D721Med (cell line): ENCODE data around the gene POSTN.
"Not testable (repeated sequence)": the region's sequence is repeated elsewhere in the genome, so short reads cannot be mapped to it uniquely, and the experiment has no call there.

Experiments
- DNase-seq: peaks from one replicate; pipeline ENCODE4 v3.0.0; 2011; ENCODE audit warnings: low spot score; ENCODE audit not compliant: insufficient read length
- FAIRE-seq: peaks from 2 replicates; lab custom pipeline; 2011; peaks lifted over from hg19 to GRCh38; lab: Jason Lieb, UNC
- TF ChIP-seq, protein P1 (sequence below): IDR thresholded peaks from 2 replicates; pipeline ENCODE4 v1.5.1; 2012; ENCODE audit warnings: mild to moderate bottlenecking, control low read depth; ENCODE audit not compliant: insufficient read depth; ENCODE audit errors: missing control alignments

Gene POSTN

DNA sequence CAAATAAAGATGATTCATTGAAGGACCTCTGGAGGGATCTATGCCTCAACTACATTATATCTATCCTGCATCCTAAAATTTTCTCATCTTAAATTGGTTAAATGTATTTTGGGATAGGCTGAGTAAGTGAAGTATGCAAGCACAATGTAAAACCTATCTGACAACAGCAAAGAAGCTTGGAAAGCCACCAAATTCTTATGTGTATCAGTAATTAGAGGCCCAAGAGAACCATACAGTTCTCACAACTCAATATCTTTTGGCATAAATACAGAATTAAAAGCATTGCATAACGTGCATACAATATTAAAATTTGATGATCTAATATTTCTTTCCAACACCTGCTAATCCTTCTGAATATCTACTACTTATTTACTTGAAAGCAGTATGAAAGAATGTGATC, 13.0 kb downstream of the POSTN start:
- no peak for FAIRE-seq
- DNase-seq = no peak
- TF ChIP-seq, protein P1, sequence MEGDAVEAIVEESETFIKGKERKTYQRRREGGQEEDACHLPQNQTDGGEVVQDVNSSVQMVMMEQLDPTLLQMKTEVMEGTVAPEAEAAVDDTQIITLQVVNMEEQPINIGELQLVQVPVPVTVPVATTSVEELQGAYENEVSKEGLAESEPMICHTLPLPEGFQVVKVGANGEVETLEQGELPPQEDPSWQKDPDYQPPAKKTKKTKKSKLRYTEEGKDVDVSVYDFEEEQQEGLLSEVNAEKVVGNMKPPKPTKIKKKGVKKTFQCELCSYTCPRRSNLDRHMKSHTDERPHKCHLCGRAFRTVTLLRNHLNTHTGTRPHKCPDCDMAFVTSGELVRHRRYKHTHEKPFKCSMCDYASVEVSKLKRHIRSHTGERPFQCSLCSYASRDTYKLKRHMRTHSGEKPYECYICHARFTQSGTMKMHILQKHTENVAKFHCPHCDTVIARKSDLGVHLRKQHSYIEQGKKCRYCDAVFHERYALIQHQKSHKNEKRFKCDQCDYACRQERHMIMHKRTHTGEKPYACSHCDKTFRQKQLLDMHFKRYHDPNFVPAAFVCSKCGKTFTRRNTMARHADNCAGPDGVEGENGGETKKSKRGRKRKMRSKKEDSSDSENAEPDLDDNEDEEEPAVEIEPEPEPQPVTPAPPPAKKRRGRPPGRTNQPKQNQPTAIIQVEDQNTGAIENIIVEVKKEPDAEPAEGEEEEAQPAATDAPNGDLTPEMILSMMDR = no peak

DNA sequence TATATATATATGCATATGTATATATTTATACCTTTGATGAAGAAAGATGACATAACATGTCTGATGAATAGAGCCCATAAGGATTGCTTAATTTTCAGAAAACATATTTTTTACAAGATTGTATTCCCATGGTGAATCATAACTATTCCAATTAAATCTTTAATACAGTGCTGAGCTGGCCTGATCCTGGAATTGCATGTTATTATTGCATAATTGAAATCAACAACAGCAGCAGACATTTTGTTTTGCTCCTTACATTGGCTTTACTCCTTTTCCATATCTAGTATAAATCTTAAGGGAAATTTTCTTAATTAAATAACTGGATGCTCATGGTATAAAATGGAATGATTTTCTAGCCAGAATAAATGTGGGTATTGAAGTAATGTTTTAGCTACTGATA, 22.0 kb downstream of the POSTN start:
- TF ChIP-seq, protein P1 = no peak
- no peak for FAIRE-seq
- DNase-seq = no peak

DNA sequence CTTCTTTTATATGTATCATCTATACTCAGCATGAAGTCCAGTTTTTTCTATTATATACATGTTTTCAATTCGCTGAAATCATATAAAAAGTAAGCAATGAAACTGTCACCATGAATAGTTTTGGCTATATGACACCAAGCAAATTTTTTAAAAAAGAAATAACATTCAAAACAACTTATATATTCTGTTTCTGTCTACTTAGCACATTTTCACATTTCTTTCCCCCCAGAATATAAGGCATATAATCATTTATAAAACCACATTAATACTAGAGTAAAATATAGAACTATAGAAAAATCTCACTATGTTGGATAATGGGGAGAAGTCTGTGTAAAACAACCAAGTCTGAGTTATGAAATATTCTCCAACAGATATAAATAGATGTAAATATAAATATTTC, 33.1 kb downstream of the POSTN start:
- TF ChIP-seq, protein P1 = no peak
- no peak for DNase-seq
- FAIRE-seq = no peak

DNA sequence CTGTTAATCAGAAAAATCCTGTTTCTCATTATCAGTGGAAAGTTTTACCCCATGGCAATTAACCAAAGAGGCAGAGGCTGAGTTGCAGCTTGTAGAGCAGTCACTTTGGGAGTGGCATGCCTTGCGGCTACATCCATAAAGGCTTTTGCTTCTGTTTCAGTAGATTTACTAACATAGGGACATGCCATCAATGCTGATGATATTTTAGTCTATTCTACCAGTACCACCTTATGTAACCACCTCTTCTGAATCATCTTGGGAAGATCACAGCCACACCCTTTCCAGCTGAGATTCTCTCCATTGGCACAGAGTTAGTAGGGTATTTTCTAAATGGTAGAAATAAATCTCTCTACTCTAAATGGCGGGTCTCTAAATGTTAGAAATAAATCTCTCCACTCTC, 37.5 kb downstream of the POSTN start:
- TF ChIP-seq, protein P1 = no peak
- DNase-seq = no peak
- no peak for FAIRE-seq

DNA sequence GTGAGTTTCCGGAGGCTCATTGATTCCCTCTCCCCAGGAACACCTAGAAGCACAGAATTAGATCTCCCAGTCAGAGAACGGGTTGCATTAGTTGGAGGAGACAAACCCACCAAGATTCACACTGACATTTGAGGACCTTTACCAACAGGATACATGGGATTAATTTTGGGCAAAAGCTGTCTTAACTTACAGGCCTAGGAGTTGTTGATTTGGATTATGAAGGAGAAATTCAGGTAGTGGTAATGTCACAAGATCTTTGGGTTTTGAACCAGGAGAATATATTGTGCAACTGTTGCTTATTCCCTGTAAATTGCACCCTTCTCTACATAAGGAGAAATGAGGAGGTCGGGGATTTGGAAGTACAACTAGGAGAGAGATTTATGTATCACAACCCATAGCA, 38.0 kb downstream of the POSTN start:
- TF ChIP-seq, protein P1 = no peak
- DNase-seq (no peak), FAIRE-seq (no peak)

DNA sequence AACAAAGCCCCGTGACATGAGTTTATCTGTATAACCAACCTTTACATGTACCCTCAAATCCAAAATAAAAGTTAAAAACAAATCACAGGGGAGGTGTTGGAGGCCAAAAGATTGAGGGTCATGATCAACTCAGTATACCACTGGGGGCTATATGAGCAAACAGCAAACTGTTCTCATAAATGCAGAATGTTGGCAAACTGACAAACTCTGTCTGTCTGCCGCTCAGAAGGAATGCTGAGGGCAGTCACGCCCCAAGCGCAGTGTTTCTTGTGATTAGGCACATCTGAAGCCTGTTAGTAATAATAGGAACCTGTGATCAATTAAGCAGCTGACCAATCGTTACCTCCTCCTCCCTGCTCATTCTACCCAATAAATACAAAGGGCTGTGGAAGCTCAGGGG, 39.8 kb downstream of the POSTN start:
- DNase-seq, FAIRE-seq: not testable (repeated sequence)

DNA sequence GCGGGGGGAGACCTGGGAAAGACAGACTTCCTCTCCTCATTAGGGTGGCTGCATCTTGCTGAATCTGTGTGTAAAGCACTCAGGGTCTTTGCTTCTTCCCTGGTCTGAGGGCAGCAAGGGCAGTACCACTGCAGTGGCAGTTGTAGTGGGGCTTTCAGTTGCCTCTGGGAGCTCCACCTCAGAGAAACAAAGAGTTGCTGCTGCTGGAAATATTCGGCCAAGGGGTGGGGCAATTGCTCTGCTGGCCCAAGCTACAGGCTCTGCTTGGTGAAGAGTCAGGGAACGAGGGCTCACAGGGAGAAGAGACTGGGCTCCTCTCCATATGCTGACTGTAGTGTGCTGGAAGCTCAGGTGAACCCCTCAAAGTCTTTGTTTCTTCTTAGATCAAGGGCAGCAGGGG, 52.5 kb downstream of the POSTN start:
- FAIRE-seq (no peak), DNase-seq (no peak)
- TF ChIP-seq, protein P1 = no peak

DNA sequence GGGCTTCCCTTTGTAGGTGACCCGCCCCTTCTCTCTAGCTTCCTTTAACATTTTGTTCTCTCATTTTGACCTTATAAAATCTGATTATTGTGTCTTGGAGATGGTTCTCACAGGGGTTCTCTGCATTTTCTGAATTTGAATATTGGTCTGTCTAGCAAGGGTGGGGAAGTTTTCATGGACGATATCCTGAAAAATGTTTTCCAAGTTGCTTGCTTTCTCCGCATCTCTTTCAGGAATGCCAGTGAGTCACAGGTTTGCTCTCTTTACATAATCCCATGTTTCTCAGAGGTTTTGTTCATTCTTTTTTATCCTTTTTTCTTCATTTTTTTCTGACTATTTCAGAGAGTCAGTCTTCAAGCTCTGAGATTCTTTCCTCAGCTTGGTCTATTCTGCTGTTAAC, 53.6 kb downstream of the POSTN start:
- TF ChIP-seq, protein P1 = no peak
- no peak for FAIRE-seq
- no peak for DNase-seq
